Thoracic aorta (tissue), 2 donors: ENCODE measurements around the gene REPS2. TPM values are rescaled to one million over a fixed set of nuclear protein-coding genes. Genes with fewer than 3 reads are reported as not detected.
A peak's percentile ranks its signal among the peaks of the same experiment; 100 is the strongest.

Source experiments
- ATAC-seq: fragments of 150-250 bp; one replicate; pipeline ENCODE4 v1.8.0; 2017; ENCODE audit warnings: low read depth; ENCODE audit not compliant: insufficient number of reproducible peaks, low FRiP score
- DNase-seq: peaks from one replicate; pipeline ENCODE4 v3.0.0-alpha.2; 2020; ENCODE audit warnings: low spot score
- H3K27ac ChIP-seq, 2 donors: fragments of 200-600 bp; sonication (generic); 1 replicate in 1 of 2; 2 replicates in 1 of 2; pipeline ENCODE4 v1.5.1; 2016; ENCODE audit warnings: mild to moderate bottlenecking in 2 of 2, moderate library complexity in 2 of 2
- H3K27me3 ChIP-seq: fragments of 200-600 bp; sonication (generic); replicated peaks from 2 replicates; pipeline ENCODE4 v1.6.0; 2016; ENCODE audit warnings: mild to moderate bottlenecking; ENCODE audit not compliant: insufficient read depth
- H3K36me3 ChIP-seq: fragments of 200-600 bp; sonication (generic); one replicate; pipeline ENCODE4 v1.5.1; 2016
- H3K4me1 ChIP-seq, 2 donors: fragments of 200-600 bp; sonication (generic); 1 replicate in 1 of 2; 2 replicates in 1 of 2; pipeline versions ENCODE4 v1.5.1 to v1.6.0; 2016; ENCODE audit warnings: low read depth in 2 of 2, mild to moderate bottlenecking in 1 of 2; ENCODE audit not compliant: control insufficient read depth in 1 of 2
- H3K4me3 ChIP-seq: fragments of 200-600 bp; sonication (generic); 2 replicates; pipeline ENCODE4 v1.5.1; 2016; ENCODE audit warnings: mild to moderate bottlenecking
- H3K9me3 ChIP-seq: fragments of 200-600 bp; sonication (generic); 2 replicates; pipeline ENCODE4 v1.5.1; 2016
- CTCF ChIP-seq: fragments of 200-600 bp; sonication (generic); IDR thresholded peaks from one replicate; pipeline ENCODE4 v1.5.1; 2019; ENCODE audit warnings: antibody characterized with exemption
- total RNA-seq, 2 donors: library from RNA; depleted of rRNA; stranded (reverse); fragments of >200 nt; gene quantifications; one replicate each; pipeline versions ENCODE4 v1.1.0 to v1.2.3, GENCODE V29; 2016

The REPS2 gene
- total RNA-seq, 2 donors from 2014 or later = 4.9 to 22.9 TPM

- Histone ChIP-seq H3K4me3 (no peak overlapping the region), H3K36me3 (no peaks in the 10 kb centered on the region), H3K27me3 (no peaks in the 10 kb centered on the region), H3K4me1 (peaks cover 9 to 30% of the 10 kb centered on the region in 2 donors), H3K27ac (no peak overlapping the region), H3K9me3 (no peaks in the 10 kb centered on the region)
- DNase-seq (no peak), ATAC-seq (no peak)
- no peak for TF ChIP-seq CTCF
Observed at GRCh38 chrX:17027931-17028330, 81.5 kb downstream of the REPS2 start.

GRCh38 chrX:17028356-17028755, 81.9 kb downstream of the REPS2 start:
- Histone ChIP-seq H3K4me3 (no peak overlapping the region), H3K4me1 (peaks cover 9 to 34% of the 10 kb centered on the region in 2 donors), H3K36me3 (no peaks in the 10 kb centered on the region), H3K9me3 (no peaks in the 10 kb centered on the region), H3K27me3 (no peaks in the 10 kb centered on the region), H3K27ac (no peak overlapping the region)
- DNase-seq (no peak), ATAC-seq (no peak)
- TF ChIP-seq CTCF = no peak

GRCh38 chrX:17030092-17030491, 83.6 kb downstream of the REPS2 start:
- no peak overlapping the region for H3K4me3 ChIP-seq
- ATAC-seq (no peak), DNase-seq (no peak)
- H3K27me3 ChIP-seq = no peaks in the 10 kb centered on the region
- no peaks in the 10 kb centered on the region for H3K36me3 ChIP-seq
- H3K4me1 ChIP-seq = peaks cover 9 to 39% of the 10 kb centered on the region in 2 donors
- no peak for TF ChIP-seq CTCF
- peak overlapping the region in 1 of 2 donors; percentile 90 for H3K27ac ChIP-seq
- no peaks in the 10 kb centered on the region for H3K9me3 ChIP-seq

- no peaks in the 10 kb centered on the region for H3K9me3 ChIP-seq
- DNase-seq (no peak), ATAC-seq (no peak)
- TF ChIP-seq CTCF = no peak
- no peaks in the 10 kb centered on the region for H3K27me3 ChIP-seq
- peaks cover 9 to 39% of the 10 kb centered on the region in 2 donors for H3K4me1 ChIP-seq
- peak overlapping the region; percentile 82 to 90 for H3K27ac ChIP-seq
- no peak overlapping the region for H3K4me3 ChIP-seq
- H3K36me3 ChIP-seq = no peaks in the 10 kb centered on the region
Observed at GRCh38 chrX:17030580-17031270, 84.3 kb downstream of the REPS2 start.

GRCh38 chrX:17031827-17032226, 85.4 kb downstream of the REPS2 start:
- H3K36me3 ChIP-seq = no peaks in the 10 kb centered on the region
- no peak for DNase-seq
- H3K27me3 ChIP-seq = no peaks in the 10 kb centered on the region
- H3K27ac ChIP-seq = peak overlapping the region; percentile 82 to 90
- no peak for ATAC-seq
- no peak for TF ChIP-seq CTCF
- no peak overlapping the region for H3K4me3 ChIP-seq
- no peaks in the 10 kb centered on the region for H3K9me3 ChIP-seq
- peaks cover 9 to 39% of the 10 kb centered on the region in 2 donors for H3K4me1 ChIP-seq
